ENCODE results near the gene APCS.

The APCS gene

GRCh38 chr1:159561497-159561896 lies 26.1 kb upstream of the APCS start:
- Histone ChIP-seq H3K27me3 (ENCODE audit: insufficient read depth, low read length) (no peaks in the 10 kb centered on the region), H3K27ac (ENCODE audit: low read depth, low read length, poor library complexity, severe bottlenecking) (no peak overlapping the region), H3K79me2 (ENCODE audit: insufficient read depth, low read length) (no peaks in the 10 kb centered on the region), H3K4me2 (ENCODE audit: low read length) (no peak overlapping the region), H2AFZ (ENCODE audit: low read length) (no peak overlapping the region), H3K4me1 (ENCODE audit: insufficient read depth, low read length, severe bottlenecking) (no peaks in the 10 kb centered on the region), H3K4me3 (ENCODE audit: low read depth, low read length, poor library complexity, severe bottlenecking) (no peak overlapping the region), H4K20me1 (ENCODE audit: insufficient read depth, low read length) (no peaks in the 10 kb centered on the region), H3K9ac (ENCODE audit: low read length) (no peak overlapping the region), H3K9me2 (ENCODE audit: low read depth, low read length) (no peaks in the 10 kb centered on the region), H3K36me3 (ENCODE audit: insufficient read depth, low read length) (no peaks in the 10 kb centered on the region), H3K9me3 (ENCODE audit: low read length) (no peaks in the 10 kb centered on the region), H3F3A (ENCODE audit: insufficient read depth, low read length) (no peaks in the 10 kb centered on the region)
- TF ChIP-seq, protein P1, sequence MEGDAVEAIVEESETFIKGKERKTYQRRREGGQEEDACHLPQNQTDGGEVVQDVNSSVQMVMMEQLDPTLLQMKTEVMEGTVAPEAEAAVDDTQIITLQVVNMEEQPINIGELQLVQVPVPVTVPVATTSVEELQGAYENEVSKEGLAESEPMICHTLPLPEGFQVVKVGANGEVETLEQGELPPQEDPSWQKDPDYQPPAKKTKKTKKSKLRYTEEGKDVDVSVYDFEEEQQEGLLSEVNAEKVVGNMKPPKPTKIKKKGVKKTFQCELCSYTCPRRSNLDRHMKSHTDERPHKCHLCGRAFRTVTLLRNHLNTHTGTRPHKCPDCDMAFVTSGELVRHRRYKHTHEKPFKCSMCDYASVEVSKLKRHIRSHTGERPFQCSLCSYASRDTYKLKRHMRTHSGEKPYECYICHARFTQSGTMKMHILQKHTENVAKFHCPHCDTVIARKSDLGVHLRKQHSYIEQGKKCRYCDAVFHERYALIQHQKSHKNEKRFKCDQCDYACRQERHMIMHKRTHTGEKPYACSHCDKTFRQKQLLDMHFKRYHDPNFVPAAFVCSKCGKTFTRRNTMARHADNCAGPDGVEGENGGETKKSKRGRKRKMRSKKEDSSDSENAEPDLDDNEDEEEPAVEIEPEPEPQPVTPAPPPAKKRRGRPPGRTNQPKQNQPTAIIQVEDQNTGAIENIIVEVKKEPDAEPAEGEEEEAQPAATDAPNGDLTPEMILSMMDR (IDR thresholded peaks at IDR 0.05; ENCODE audit: low read length): no peak
- TF ChIP-seq EZH2 (IDR thresholded peaks at IDR 0.05; ENCODE audit: borderline replicate concordance, low read length): no peak

GRCh38 chr1:159562680-159563079 lies 24.9 kb upstream of the APCS start:
- Histone ChIP-seq H3K27me3 (ENCODE audit: insufficient read depth, low read length) (no peaks in the 10 kb centered on the region), H3K4me2 (ENCODE audit: low read length) (no peak overlapping the region), H4K20me1 (ENCODE audit: insufficient read depth, low read length) (no peaks in the 10 kb centered on the region), H3K36me3 (ENCODE audit: insufficient read depth, low read length) (no peaks in the 10 kb centered on the region), H3K27ac (ENCODE audit: low read depth, low read length, poor library complexity, severe bottlenecking) (no peak overlapping the region), H3K79me2 (ENCODE audit: insufficient read depth, low read length) (no peaks in the 10 kb centered on the region), H2AFZ (ENCODE audit: low read length) (no peak overlapping the region), H3K4me1 (ENCODE audit: insufficient read depth, low read length, severe bottlenecking) (no peaks in the 10 kb centered on the region), H3K9me2 (ENCODE audit: low read depth, low read length) (no peaks in the 10 kb centered on the region), H3F3A (ENCODE audit: insufficient read depth, low read length) (no peaks in the 10 kb centered on the region), H3K9me3 (ENCODE audit: low read length) (no peaks in the 10 kb centered on the region), H3K4me3 (ENCODE audit: low read depth, low read length, poor library complexity, severe bottlenecking) (no peak overlapping the region), H3K9ac (ENCODE audit: low read length) (no peak overlapping the region)
- TF ChIP-seq EZH2 (IDR thresholded peaks at IDR 0.05; ENCODE audit: borderline replicate concordance, low read length): no peak
- TF ChIP-seq, protein P1 (IDR thresholded peaks at IDR 0.05; ENCODE audit: low read length): no peak

- TF ChIP-seq, protein P1 (IDR thresholded peaks at IDR 0.05; ENCODE audit: low read length): no peak
- no peak for TF ChIP-seq EZH2 (IDR thresholded peaks at IDR 0.05; ENCODE audit: borderline replicate concordance, low read length)
- H3K9ac ChIP-seq (ENCODE audit: low read length): no peak overlapping the region
- H3F3A ChIP-seq (ENCODE audit: insufficient read depth, low read length): no peaks in the 10 kb centered on the region
- H4K20me1 ChIP-seq (ENCODE audit: insufficient read depth, low read length): no peaks in the 10 kb centered on the region
- H3K4me1 ChIP-seq (ENCODE audit: insufficient read depth, low read length, severe bottlenecking): no peaks in the 10 kb centered on the region
- H3K27ac ChIP-seq (ENCODE audit: low read depth, low read length, poor library complexity, severe bottlenecking): no peak overlapping the region
- H2AFZ ChIP-seq (ENCODE audit: low read length): no peak overlapping the region
- no peaks in the 10 kb centered on the region for H3K9me3 ChIP-seq (ENCODE audit: low read length)
- H3K4me2 ChIP-seq (ENCODE audit: low read length): no peak overlapping the region
- no peaks in the 10 kb centered on the region for H3K36me3 ChIP-seq (ENCODE audit: insufficient read depth, low read length)
- no peaks in the 10 kb centered on the region for H3K27me3 ChIP-seq (ENCODE audit: insufficient read depth, low read length)
- H3K9me2 ChIP-seq (ENCODE audit: low read depth, low read length): no peaks in the 10 kb centered on the region
- H3K79me2 ChIP-seq (ENCODE audit: insufficient read depth, low read length): no peaks in the 10 kb centered on the region
- H3K4me3 ChIP-seq (ENCODE audit: low read depth, low read length, poor library complexity, severe bottlenecking): no peak overlapping the region
Measured at GRCh38 chr1:159577446-159577845, 10.2 kb upstream of the APCS start.

Measured in OCI-LY1 (cell line).